GM12873 (cell line): ENCODE results near the gene MS4A1.

Source experiments
- CTCF ChIP-seq: IDR thresholded peaks from 2 replicates; pipeline ENCODE4 v1.5.1; 2012; ENCODE audit warnings: low read depth, mild to moderate bottlenecking, moderate library complexity, low read length, control low read depth; ENCODE audit not compliant: insufficient read depth; ENCODE audit errors: missing control alignments

The MS4A1 gene

GRCh38 chr11:60515144-60515855 is 59.7 kb downstream of the MS4A1 start, which contains the start of gene MS4A13:
Gene MS4A13 (plus strand): TSS chr11:60515392. CDS start chr11:60518084, 2,692 bp downstream.
- TF ChIP-seq CTCF, result no peak
